ENCODE measurements around the gene PPARG. TPM values are rescaled to one million over a fixed set of nuclear protein-coding genes. Genes with fewer than 3 reads are reported as not detected.

PPARG gene
- total RNA-seq, 1 experiment from 2014 or later = 0.79 TPM

DNA sequence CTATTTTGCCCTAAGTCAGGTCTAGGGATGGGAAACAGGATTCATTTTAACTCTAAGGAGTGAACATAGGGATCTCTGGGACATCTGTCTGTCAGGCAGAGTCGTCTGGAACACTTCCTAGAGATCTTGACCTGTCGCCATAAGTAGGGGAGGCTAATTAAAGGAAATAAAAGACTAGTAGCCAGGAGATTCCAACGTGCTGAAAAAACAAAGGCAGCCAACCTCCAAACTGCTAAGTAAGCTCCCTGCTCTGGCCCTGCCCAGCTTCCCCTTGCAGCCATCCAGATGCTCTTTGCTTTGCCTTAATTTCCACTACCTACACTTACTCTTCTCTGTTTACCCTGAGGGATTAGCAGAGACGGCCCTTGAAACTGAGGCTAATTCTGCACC, 177.0 kb downstream of the PPARG start (continued):
- TF ChIP-seq ZBTB43 (CRISPR knock-in tag; IDR thresholded peaks at IDR 0.05) (no peak), ZNF423 (CRISPR knock-in tag; IDR thresholded peaks at IDR 0.05) (no peak), ZNF671 (CRISPR knock-in tag; IDR thresholded peaks at IDR 0.05) (no peak), PRDM15 (CRISPR knock-in tag; IDR thresholded peaks at IDR 0.05) (no peak), FOXJ3 (CRISPR knock-in tag; IDR thresholded peaks at IDR 0.05; ENCODE audit: borderline replicate concordance) (no peak)
- TF ChIP-seq, protein P1, sequence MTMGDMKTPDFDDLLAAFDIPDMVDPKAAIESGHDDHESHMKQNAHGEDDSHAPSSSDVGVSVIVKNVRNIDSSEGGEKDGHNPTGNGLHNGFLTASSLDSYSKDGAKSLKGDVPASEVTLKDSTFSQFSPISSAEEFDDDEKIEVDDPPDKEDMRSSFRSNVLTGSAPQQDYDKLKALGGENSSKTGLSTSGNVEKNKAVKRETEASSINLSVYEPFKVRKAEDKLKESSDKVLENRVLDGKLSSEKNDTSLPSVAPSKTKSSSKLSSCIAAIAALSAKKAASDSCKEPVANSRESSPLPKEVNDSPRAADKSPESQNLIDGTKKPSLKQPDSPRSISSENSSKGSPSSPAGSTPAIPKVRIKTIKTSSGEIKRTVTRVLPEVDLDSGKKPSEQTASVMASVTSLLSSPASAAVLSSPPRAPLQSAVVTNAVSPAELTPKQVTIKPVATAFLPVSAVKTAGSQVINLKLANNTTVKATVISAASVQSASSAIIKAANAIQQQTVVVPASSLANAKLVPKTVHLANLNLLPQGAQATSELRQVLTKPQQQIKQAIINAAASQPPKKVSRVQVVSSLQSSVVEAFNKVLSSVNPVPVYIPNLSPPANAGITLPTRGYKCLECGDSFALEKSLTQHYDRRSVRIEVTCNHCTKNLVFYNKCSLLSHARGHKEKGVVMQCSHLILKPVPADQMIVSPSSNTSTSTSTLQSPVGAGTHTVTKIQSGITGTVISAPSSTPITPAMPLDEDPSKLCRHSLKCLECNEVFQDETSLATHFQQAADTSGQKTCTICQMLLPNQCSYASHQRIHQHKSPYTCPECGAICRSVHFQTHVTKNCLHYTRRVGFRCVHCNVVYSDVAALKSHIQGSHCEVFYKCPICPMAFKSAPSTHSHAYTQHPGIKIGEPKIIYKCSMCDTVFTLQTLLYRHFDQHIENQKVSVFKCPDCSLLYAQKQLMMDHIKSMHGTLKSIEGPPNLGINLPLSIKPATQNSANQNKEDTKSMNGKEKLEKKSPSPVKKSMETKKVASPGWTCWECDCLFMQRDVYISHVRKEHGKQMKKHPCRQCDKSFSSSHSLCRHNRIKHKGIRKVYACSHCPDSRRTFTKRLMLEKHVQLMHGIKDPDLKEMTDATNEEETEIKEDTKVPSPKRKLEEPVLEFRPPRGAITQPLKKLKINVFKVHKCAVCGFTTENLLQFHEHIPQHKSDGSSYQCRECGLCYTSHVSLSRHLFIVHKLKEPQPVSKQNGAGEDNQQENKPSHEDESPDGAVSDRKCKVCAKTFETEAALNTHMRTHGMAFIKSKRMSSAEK (CRISPR knock-in tag; IDR thresholded peaks at IDR 0.05; ENCODE audit: borderline replicate concordance) = no peak

GRCh38 chr3:12467746-12468145, 178.9 kb downstream of the PPARG start:
- Mint-ChIP-seq H3K27ac (no peak overlapping the region), H3K36me3 (no peaks in the 10 kb centered on the region), H3K9me3 (no peaks in the 10 kb centered on the region), H3K4me3 (no peak overlapping the region), H3K4me1 (peaks cover 5% of the 10 kb centered on the region; the same call in 1 of the 2 replicates), H3K27me3 (ENCODE audit: low read depth) (no peaks in the 10 kb centered on the region; the same call in 1 of the 2 replicates)
- CTCF ChIA-PET = no interaction called here
- POLR2A ChIA-PET = no interaction called here
- no peak for ATAC-seq
- no peak for DNase-seq (ENCODE audit: low spot score)
- TF ChIP-seq TEAD1 (CRISPR knock-in tag; IDR thresholded peaks at IDR 0.05) (no peak), NFYB (CRISPR knock-in tag; conservative IDR thresholded peaks at IDR 0.05; ENCODE audit: low read depth) (no peak), FOXK1 (CRISPR knock-in tag; IDR thresholded peaks at IDR 0.05) (no peak), MYBL2 (CRISPR knock-in tag; IDR thresholded peaks at IDR 0.05) (no peak), RORB (CRISPR knock-in tag; IDR thresholded peaks at IDR 0.05) (no peak), OVOL2 (CRISPR knock-in tag; IDR thresholded peaks at IDR 0.05; ENCODE audit: borderline replicate concordance) (no peak), TCF7 (CRISPR knock-in tag; IDR thresholded peaks at IDR 0.05; ENCODE audit: low read depth) (no peak), GRHL2 (CRISPR knock-in tag; IDR thresholded peaks at IDR 0.05; ENCODE audit: insufficient replicate concordance, severe bottlenecking) (no peak), NFATC4 (CRISPR knock-in tag; IDR thresholded peaks at IDR 0.05) (no peak), ZNF263 (CRISPR knock-in tag; IDR thresholded peaks at IDR 0.05; ENCODE audit: low read depth) (no peak), SP1 (CRISPR knock-in tag; conservative IDR thresholded peaks at IDR 0.05) (no peak)
- TF ChIP-seq, protein P2, sequence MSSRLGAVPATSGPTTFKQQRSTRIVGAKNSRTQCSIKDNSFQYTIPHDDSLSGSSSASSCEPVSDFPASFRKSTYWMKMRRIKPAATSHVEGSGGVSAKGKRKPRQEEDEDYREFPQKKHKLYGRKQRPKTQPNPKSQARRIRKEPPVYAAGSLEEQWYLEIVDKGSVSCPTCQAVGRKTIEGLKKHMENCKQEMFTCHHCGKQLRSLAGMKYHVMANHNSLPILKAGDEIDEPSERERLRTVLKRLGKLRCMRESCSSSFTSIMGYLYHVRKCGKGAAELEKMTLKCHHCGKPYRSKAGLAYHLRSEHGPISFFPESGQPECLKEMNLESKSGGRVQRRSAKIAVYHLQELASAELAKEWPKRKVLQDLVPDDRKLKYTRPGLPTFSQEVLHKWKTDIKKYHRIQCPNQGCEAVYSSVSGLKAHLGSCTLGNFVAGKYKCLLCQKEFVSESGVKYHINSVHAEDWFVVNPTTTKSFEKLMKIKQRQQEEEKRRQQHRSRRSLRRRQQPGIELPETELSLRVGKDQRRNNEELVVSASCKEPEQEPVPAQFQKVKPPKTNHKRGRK (CRISPR knock-in tag; IDR thresholded peaks at IDR 0.05; ENCODE audit: borderline replicate concordance) = no peak
- TF ChIP-seq, protein P3, sequence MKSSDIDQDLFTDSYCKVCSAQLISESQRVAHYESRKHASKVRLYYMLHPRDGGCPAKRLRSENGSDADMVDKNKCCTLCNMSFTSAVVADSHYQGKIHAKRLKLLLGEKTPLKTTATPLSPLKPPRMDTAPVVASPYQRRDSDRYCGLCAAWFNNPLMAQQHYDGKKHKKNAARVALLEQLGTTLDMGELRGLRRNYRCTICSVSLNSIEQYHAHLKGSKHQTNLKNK (CRISPR knock-in tag; IDR thresholded peaks at IDR 0.05) = no peak
